ENCODE results near the gene AUNIP. TPM values are rescaled to one million over a fixed set of nuclear protein-coding genes. Genes with fewer than 3 reads are reported as not detected.
A peak's percentile ranks its signal among the peaks of the same experiment; 100 is the strongest.

AUNIP gene, protein sequence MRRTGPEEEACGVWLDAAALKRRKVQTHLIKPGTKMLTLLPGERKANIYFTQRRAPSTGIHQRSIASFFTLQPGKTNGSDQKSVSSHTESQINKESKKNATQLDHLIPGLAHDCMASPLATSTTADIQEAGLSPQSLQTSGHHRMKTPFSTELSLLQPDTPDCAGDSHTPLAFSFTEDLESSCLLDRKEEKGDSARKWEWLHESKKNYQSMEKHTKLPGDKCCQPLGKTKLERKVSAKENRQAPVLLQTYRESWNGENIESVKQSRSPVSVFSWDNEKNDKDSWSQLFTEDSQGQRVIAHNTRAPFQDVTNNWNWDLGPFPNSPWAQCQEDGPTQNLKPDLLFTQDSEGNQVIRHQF
- polyA plus RNA-seq (2013) = 9.2 and 9.4 TPM in 2 replicates

DNA sequence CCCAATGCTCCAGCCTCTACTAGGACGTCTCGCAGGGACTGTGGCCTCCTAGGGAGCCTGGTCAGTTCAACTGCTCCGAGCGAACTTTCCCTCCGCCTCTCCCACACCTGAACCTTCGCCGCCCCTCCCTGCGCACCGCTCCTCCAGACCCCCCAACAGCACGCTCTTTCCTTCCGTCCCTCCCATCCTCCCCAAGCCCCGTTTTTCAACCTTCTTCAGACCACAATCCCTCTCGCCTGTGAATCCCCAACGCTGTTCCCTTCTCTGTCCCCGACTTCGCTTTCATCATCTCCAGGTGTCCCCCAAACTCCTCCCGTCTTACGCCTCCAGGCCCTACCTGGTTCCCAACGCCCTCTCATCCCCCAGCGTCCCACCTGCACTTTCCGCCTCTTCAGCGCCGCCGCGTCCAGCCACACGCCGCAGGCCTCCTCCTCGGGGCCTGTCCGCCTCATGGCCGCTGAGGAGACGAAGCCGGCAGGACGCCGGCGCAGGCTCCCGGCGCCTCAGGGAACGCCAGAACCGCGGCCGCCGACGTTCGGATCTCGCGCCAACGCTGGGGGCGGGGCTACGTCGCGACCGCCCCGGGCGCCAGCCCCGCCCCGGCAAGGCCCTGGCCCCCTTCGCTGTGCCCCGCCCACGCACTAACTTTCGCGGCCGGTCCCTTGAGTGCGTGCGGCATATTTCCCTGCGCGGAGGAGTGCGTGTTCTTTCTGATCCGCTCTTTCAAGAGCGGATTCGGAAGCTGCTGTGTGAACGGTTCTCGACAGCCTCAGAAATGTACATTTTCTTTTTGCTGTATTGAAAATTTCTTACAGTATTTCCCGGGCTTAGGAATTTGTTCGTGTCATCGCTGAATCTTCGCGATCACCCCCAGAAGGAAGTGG, at the start of gene AUNIP:
AUNIP (minus strand) TSS at position 552 of the 884 bp plus-strand sequence; CDS start at position 452, 100 bp downstream.
- Histone ChIP-seq H3K9ac (ENCODE audit: low read length) (peak within 1 kb of the TSS; percentile 86), H3K14ac (ENCODE audit: low read length) (peak within 1 kb of the TSS; percentile 38), H3K79me1 (ENCODE audit: low read length) (peaks cover 11% of the 10 kb centered on the region), H2BK120ac (ENCODE audit: insufficient read depth, low read length, poor library complexity) (peak within 1 kb of the TSS; percentile 65), H3K4ac (ENCODE audit: low read depth, low read length) (peak within 1 kb of the TSS; percentile 12), H3K27ac (ENCODE audit: low read depth, low read length) (peak within 1 kb of the TSS; percentile 46), H4K8ac (ENCODE audit: low read depth, low read length) (peak within 1 kb of the TSS; percentile 75), H2BK5ac (ENCODE audit: low read depth, low read length, poor library complexity) (peak within 1 kb of the TSS; percentile 62), H3K79me2 (ENCODE audit: control insufficient read depth, insufficient read depth, low read length, poor library complexity) (peaks cover 8% of the 10 kb centered on the region), H4K12ac (ENCODE audit: low read depth, low read length) (peak within 1 kb of the TSS; percentile 54), H2AFZ (ENCODE audit: insufficient read depth, low read length, poor library complexity) (peak within 1 kb of the TSS; percentile 76), H3K23ac (ENCODE audit: low read length) (no peak within 1 kb of the TSS), H3K4me1 (ENCODE audit: control insufficient read depth in 1 of 2, insufficient read depth in 2 of 2, low read length in 2 of 2) (peaks cover 0 to 2% of the 10 kb centered on the region in 2 experiments), H3K18ac (ENCODE audit: low read length) (peak within 1 kb of the TSS; percentile 44), H3K4me3 (ENCODE audit: low read depth, low read length) (peak within 1 kb of the TSS; percentile 86), H3K36me3 (ENCODE audit: control insufficient read depth in 1 of 2, insufficient read depth in 2 of 2, low read length in 2 of 2) (peaks cover 15% of the 10 kb centered on the region in 2 experiments), H3K4me2 (ENCODE audit: low read length) (peak within 1 kb of the TSS; percentile 81), H2AK5ac (ENCODE audit: low read length) (peak within 1 kb of the TSS; percentile 31), H3K9me3 (ENCODE audit: insufficient read depth, low read depth, low read length) (peaks cover 1% of the 10 kb centered on the region), H3K27me3 (ENCODE audit: insufficient read depth, low read length) (no peaks in the 10 kb centered on the region), H2BK12ac (ENCODE audit: low read length) (peak within 1 kb of the TSS; percentile 29), H4K91ac (ENCODE audit: low read depth, low read length) (peak within 1 kb of the TSS; percentile 80)
- peak; percentile 91 to 97 for DNase-seq
- WGBS (ENCODE audit: extremely low coverage, insufficient coverage, insufficient read length) = no CpG with 5 or more reads among the region's 77 CpGs

DNA sequence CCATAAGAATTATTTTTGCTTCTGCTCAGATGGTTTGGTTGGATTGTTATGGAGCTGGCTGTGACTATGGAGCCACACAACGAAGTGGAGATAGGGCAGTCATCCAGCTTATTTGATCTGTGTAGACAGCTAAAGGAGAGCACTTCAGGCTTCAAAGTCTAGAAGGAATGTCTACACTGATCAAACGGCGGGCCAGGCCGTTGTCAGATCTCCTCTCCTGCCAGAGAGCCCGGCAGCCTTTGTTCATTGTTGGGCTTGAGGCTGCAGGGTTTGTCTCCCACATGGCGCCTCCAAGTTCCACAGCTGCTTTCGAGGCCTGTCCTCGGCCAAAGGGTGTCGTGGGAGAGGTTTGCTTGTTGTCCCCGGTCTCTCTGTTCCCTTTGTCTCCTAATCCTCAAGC, 49.8 kb upstream of the AUNIP start:
- H3K4me1 ChIP-seq (ENCODE audit: control insufficient read depth in 1 of 2, insufficient read depth in 2 of 2, low read length in 2 of 2) = peaks cover 10 to 12% of the 10 kb centered on the region in 2 experiments
- no peak overlapping the region for H3K27ac ChIP-seq (ENCODE audit: low read depth, low read length)
- H3K79me2 ChIP-seq (ENCODE audit: control insufficient read depth, insufficient read depth, low read length, poor library complexity) = peaks cover 12% of the 10 kb centered on the region
- H2AFZ ChIP-seq (ENCODE audit: insufficient read depth, low read length, poor library complexity) = no peak overlapping the region
- no peak overlapping the region for H4K8ac ChIP-seq (ENCODE audit: low read depth, low read length)
- H2BK5ac ChIP-seq (ENCODE audit: low read depth, low read length, poor library complexity) = no peak overlapping the region
- no peaks in the 10 kb centered on the region for H3K9me3 ChIP-seq (ENCODE audit: insufficient read depth, low read depth, low read length)
- H3K4me3 ChIP-seq (ENCODE audit: low read depth, low read length) = no peak overlapping the region
- no CpG with 5 or more reads among the region's 10 CpGs for WGBS (ENCODE audit: extremely low coverage, insufficient coverage, insufficient read length)
- no peak overlapping the region for H2BK12ac ChIP-seq (ENCODE audit: low read length)
- no peak overlapping the region for H4K91ac ChIP-seq (ENCODE audit: low read depth, low read length)
- no peak overlapping the region for H4K12ac ChIP-seq (ENCODE audit: low read depth, low read length)
- H3K4ac ChIP-seq (ENCODE audit: low read depth, low read length) = no peak overlapping the region
- H3K23ac ChIP-seq (ENCODE audit: low read length) = no peak overlapping the region
- no peak overlapping the region for H2AK5ac ChIP-seq (ENCODE audit: low read length)
- H3K14ac ChIP-seq (ENCODE audit: low read length) = no peak overlapping the region
- no peak overlapping the region for H2BK120ac ChIP-seq (ENCODE audit: insufficient read depth, low read length, poor library complexity)
- H3K9ac ChIP-seq (ENCODE audit: low read length) = no peak overlapping the region
- H3K79me1 ChIP-seq (ENCODE audit: low read length) = peaks cover 10% of the 10 kb centered on the region
- H3K4me2 ChIP-seq (ENCODE audit: low read length) = no peak overlapping the region
- H3K18ac ChIP-seq (ENCODE audit: low read length) = no peak overlapping the region
- DNase-seq = no peak
- H3K27me3 ChIP-seq (ENCODE audit: insufficient read depth, low read length) = no peaks in the 10 kb centered on the region
- peaks cover 0 to under 1% of the 10 kb centered on the region in 2 experiments for H3K36me3 ChIP-seq (ENCODE audit: control insufficient read depth in 1 of 2, insufficient read depth in 2 of 2, low read length in 2 of 2)

- no peak overlapping the region for H2AK5ac ChIP-seq (ENCODE audit: low read length)
- no peak overlapping the region for H4K8ac ChIP-seq (ENCODE audit: low read depth, low read length)
- H2BK120ac ChIP-seq (ENCODE audit: insufficient read depth, low read length, poor library complexity) = no peak overlapping the region
- H3K79me2 ChIP-seq (ENCODE audit: control insufficient read depth, insufficient read depth, low read length, poor library complexity) = peaks cover 14% of the 10 kb centered on the region
- H3K14ac ChIP-seq (ENCODE audit: low read length) = no peak overlapping the region
- H2BK12ac ChIP-seq (ENCODE audit: low read length) = no peak overlapping the region
- DNase-seq = no peak
- no peak overlapping the region for H3K4me3 ChIP-seq (ENCODE audit: low read depth, low read length)
- H3K18ac ChIP-seq (ENCODE audit: low read length) = no peak overlapping the region
- no CpG with 5 or more reads among the region's 1 CpG for WGBS (ENCODE audit: extremely low coverage, insufficient coverage, insufficient read length)
- no peak overlapping the region for H3K4ac ChIP-seq (ENCODE audit: low read depth, low read length)
- no peak overlapping the region for H2BK5ac ChIP-seq (ENCODE audit: low read depth, low read length, poor library complexity)
- H3K79me1 ChIP-seq (ENCODE audit: low read length) = peaks cover 10% of the 10 kb centered on the region
- no peak overlapping the region for H3K27ac ChIP-seq (ENCODE audit: low read depth, low read length)
- no peaks in the 10 kb centered on the region for H3K27me3 ChIP-seq (ENCODE audit: insufficient read depth, low read length)
- H3K4me1 ChIP-seq (ENCODE audit: control insufficient read depth in 1 of 2, insufficient read depth in 2 of 2, low read length in 2 of 2) = peaks cover 6 to 12% of the 10 kb centered on the region in 2 experiments
- H3K23ac ChIP-seq (ENCODE audit: low read length) = no peak overlapping the region
- H3K36me3 ChIP-seq (ENCODE audit: control insufficient read depth in 1 of 2, insufficient read depth in 2 of 2, low read length in 2 of 2) = peaks cover 0 to 3% of the 10 kb centered on the region in 2 experiments
- no peak overlapping the region for H4K91ac ChIP-seq (ENCODE audit: low read depth, low read length)
- no peak overlapping the region for H3K4me2 ChIP-seq (ENCODE audit: low read length)
- no peak overlapping the region for H3K9ac ChIP-seq (ENCODE audit: low read length)
- H4K12ac ChIP-seq (ENCODE audit: low read depth, low read length) = no peak overlapping the region
- H2AFZ ChIP-seq (ENCODE audit: insufficient read depth, low read length, poor library complexity) = no peak overlapping the region
- H3K9me3 ChIP-seq (ENCODE audit: insufficient read depth, low read depth, low read length) = no peaks in the 10 kb centered on the region
These were observed 48.9 kb upstream of the AUNIP start for GRCh38 chr1:25908161-25908560.

- no peak overlapping the region for H3K23ac ChIP-seq (ENCODE audit: low read length)
- no peaks in the 10 kb centered on the region for H3K27me3 ChIP-seq (ENCODE audit: insufficient read depth, low read length)
- H3K4me2 ChIP-seq (ENCODE audit: low read length) = no peak overlapping the region
- H2BK120ac ChIP-seq (ENCODE audit: insufficient read depth, low read length, poor library complexity) = no peak overlapping the region
- no peaks in the 10 kb centered on the region for H3K9me3 ChIP-seq (ENCODE audit: insufficient read depth, low read depth, low read length)
- peaks cover 14% of the 10 kb centered on the region for H3K79me2 ChIP-seq (ENCODE audit: control insufficient read depth, insufficient read depth, low read length, poor library complexity)
- no peak overlapping the region for H4K8ac ChIP-seq (ENCODE audit: low read depth, low read length)
- no peak overlapping the region for H3K9ac ChIP-seq (ENCODE audit: low read length)
- H2BK5ac ChIP-seq (ENCODE audit: low read depth, low read length, poor library complexity) = no peak overlapping the region
- H3K36me3 ChIP-seq (ENCODE audit: control insufficient read depth in 1 of 2, insufficient read depth in 2 of 2, low read length in 2 of 2) = peaks cover 0 to 6% of the 10 kb centered on the region in 2 experiments
- peaks cover 6 to 12% of the 10 kb centered on the region in 2 experiments for H3K4me1 ChIP-seq (ENCODE audit: control insufficient read depth in 1 of 2, insufficient read depth in 2 of 2, low read length in 2 of 2)
- H4K91ac ChIP-seq (ENCODE audit: low read depth, low read length) = no peak overlapping the region
- H2AFZ ChIP-seq (ENCODE audit: insufficient read depth, low read length, poor library complexity) = no peak overlapping the region
- WGBS (ENCODE audit: extremely low coverage, insufficient coverage, insufficient read length) = no CpG with 5 or more reads among the region's 6 CpGs
- H3K4me3 ChIP-seq (ENCODE audit: low read depth, low read length) = no peak overlapping the region
- no peak overlapping the region for H2AK5ac ChIP-seq (ENCODE audit: low read length)
- H3K4ac ChIP-seq (ENCODE audit: low read depth, low read length) = no peak overlapping the region
- H4K12ac ChIP-seq (ENCODE audit: low read depth, low read length) = no peak overlapping the region
- no peak overlapping the region for H3K18ac ChIP-seq (ENCODE audit: low read length)
- DNase-seq = no peak
- no peak overlapping the region for H2BK12ac ChIP-seq (ENCODE audit: low read length)
- no peak overlapping the region for H3K14ac ChIP-seq (ENCODE audit: low read length)
- no peak overlapping the region for H3K27ac ChIP-seq (ENCODE audit: low read depth, low read length)
- peaks cover 10% of the 10 kb centered on the region for H3K79me1 ChIP-seq (ENCODE audit: low read length)
These were observed 48.3 kb upstream of the AUNIP start for GRCh38 chr1:25907601-25908000.
